Ecto neural progenitor cell (in vitro differentiated cells): ENCODE results near the gene MOB2.

Source experiments
- DNase-seq: peaks from one replicate; pipeline ENCODE4 v3.0.0-alpha.2; 2018; ENCODE audit warnings: low spot score

The MOB2 gene

GRCh38 chr11:1504138-1504537 lies 17.6 kb upstream of the MOB2 start:
- DNase-seq = no peak

GRCh38 chr11:1503708-1504104 lies 17.1 kb upstream of the MOB2 start:
- no peak for DNase-seq

GRCh38 chr11:1502954-1503707 lies 16.6 kb upstream of the MOB2 start:
- no peak for DNase-seq

- DNase-seq = no peak
Measured at GRCh38 chr11:1502168-1502953, 15.8 kb upstream of the MOB2 start.

GRCh38 chr11:1501421-1502167 lies 15.0 kb upstream of the MOB2 start:
- DNase-seq = no peak

- no peak for DNase-seq
Measured at GRCh38 chr11:1500466-1501420, 14.2 kb upstream of the MOB2 start.

GRCh38 chr11:1499899-1500298 lies 13.3 kb upstream of the MOB2 start:
- no peak for DNase-seq

- no peak for DNase-seq
Measured at GRCh38 chr11:1499261-1499890, 12.8 kb upstream of the MOB2 start.

- no peak for DNase-seq
Measured at GRCh38 chr11:1498262-1498661, 11.7 kb upstream of the MOB2 start.

- no peak for DNase-seq
Measured at GRCh38 chr11:1497600-1497999, 11.0 kb upstream of the MOB2 start.

- DNase-seq = no peak
Measured at GRCh38 chr11:1496761-1497095, 10.1 kb upstream of the MOB2 start.

GRCh38 chr11:1496091-1496760 lies 9.6 kb upstream of the MOB2 start:
- DNase-seq = no peak

GRCh38 chr11:1494650-1495049 lies 8.1 kb upstream of the MOB2 start:
- DNase-seq = no peak

- DNase-seq = no peak
Measured at GRCh38 chr11:1493650-1494244, 7.2 kb upstream of the MOB2 start.

- no peak for DNase-seq
Measured at GRCh38 chr11:1491379-1491778, 4.8 kb upstream of the MOB2 start.

GRCh38 chr11:1490651-1491050 lies 4.1 kb upstream of the MOB2 start:
- no peak for DNase-seq

GRCh38 chr11:1488575-1489180 lies 2.1 kb upstream of the MOB2 start:
- no peak for DNase-seq

- DNase-seq = no peak
Measured at GRCh38 chr11:1487851-1488574, 1.4 kb upstream of the MOB2 start.
